Chondrocyte (in vitro differentiated cells): Measurements from ENCODE around the gene EPHB2. TPM values are rescaled to one million over a fixed set of nuclear protein-coding genes. Genes with fewer than 3 reads are reported as not detected.
"Not testable (repeated sequence)": the region's sequence is repeated elsewhere in the genome, so short reads cannot be mapped to it uniquely, and the experiment has no call there.

Experiments used
- DNase-seq: peaks from one replicate; pipeline ENCODE4 v3.0.0; 2021; ENCODE audit warnings: mixed read lengths, low spot score
- H3K27ac Mint-ChIP-seq: one replicate; pipeline ENCODE4 v1.8.0; 2021; ENCODE audit warnings: mild to moderate bottlenecking, moderate library complexity, mixed read lengths; ENCODE audit not compliant: unreplicated experiment
- H3K27me3 Mint-ChIP-seq: 2 replicates; pipeline ENCODE4 v1.8.0; 2021; ENCODE audit warnings: low read depth, mixed read lengths
- H3K36me3 Mint-ChIP-seq: 2 replicates; pipeline ENCODE4 v1.8.0; 2021; ENCODE audit warnings: low read depth, mixed read lengths
- H3K4me1 Mint-ChIP-seq: 2 replicates; pipeline ENCODE4 v1.8.0; 2021; ENCODE audit warnings: low read depth, mild to moderate bottlenecking, mixed read lengths
- H3K4me3 Mint-ChIP-seq: one replicate; pipeline ENCODE4 v1.8.0; 2021; ENCODE audit warnings: mild to moderate bottlenecking, moderate library complexity, mixed read lengths; ENCODE audit not compliant: unreplicated experiment
- H3K9me3 Mint-ChIP-seq: 2 replicates; pipeline ENCODE4 v1.8.0; 2021; ENCODE audit warnings: low read depth, mixed read lengths
- CTCF ChIP-seq: fragments of 200-600 bp; sonication (generic); IDR thresholded peaks from 2 replicates; pipeline ENCODE4 v1.5.0; 2021; ENCODE audit warnings: antibody characterized with exemption, mild to moderate bottlenecking, moderate library complexity
- total RNA-seq: library from RNA; stranded (reverse); gene quantifications from 3 replicates; pipeline ENCODE4 v1.2.1, GENCODE V29; 2021

Gene EPHB2
- total RNA-seq, 1 donor from 2014 or later = 44.6 TPM

DNA sequence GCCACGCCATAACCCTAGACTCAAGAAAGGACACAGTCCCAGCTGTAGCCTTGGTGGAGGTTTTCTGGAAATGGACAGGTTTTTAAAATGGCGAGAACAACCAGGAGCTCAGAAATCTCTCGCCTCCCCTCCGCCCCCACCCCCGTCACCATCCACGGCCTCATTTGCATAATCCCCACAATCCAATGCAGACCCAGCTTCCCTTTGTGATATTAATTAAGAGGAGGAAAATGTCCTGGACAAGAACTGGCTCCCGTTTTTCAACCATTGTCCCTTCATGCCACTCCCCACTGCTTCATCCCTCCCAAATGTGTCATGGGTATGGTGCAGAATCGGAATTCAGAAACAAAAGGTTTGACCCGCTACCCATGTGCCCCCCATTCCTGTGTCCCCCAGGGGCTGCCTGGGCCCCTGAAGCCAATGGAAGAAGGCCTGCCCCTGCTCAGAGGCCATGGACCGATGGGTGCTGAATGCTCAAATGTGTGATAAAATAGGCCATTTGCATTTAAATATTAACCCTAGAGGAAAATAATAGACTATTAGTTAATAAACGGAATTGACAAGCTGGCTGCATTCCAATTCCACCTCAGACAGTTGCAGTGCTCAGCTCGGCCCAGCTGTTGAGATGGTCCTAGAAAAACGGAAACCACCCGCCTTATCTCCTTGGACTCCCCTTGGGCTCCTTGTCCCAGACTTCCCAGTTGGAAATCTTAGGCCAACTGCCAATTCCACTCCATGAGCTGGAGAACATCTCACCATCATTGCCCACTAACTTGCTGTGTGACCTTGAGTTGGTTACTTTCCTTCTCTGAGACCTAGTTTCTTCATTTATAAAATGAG is 10.7 kb upstream of the EPHB2 start:
- Mint-ChIP-seq H3K4me3 (no peak overlapping the region), H3K36me3 (no peaks in the 10 kb centered on the region), H3K4me1 (no peaks in the 10 kb centered on the region), H3K27me3 (peaks cover 2% of the 10 kb centered on the region), H3K27ac (no peak overlapping the region), H3K9me3 (no peaks in the 10 kb centered on the region)
- TF ChIP-seq CTCF = no peak
- DNase-seq = no peak

GRCh38 chr1:22702296-22703085 is 8.1 kb upstream of the EPHB2 start:
- H3K4me3 Mint-ChIP-seq = no peak overlapping the region
- H3K27ac Mint-ChIP-seq = no peak overlapping the region
- H3K9me3 Mint-ChIP-seq = no peaks in the 10 kb centered on the region
- H3K27me3 Mint-ChIP-seq = no peaks in the 10 kb centered on the region
- TF ChIP-seq CTCF = no peak
- H3K36me3 Mint-ChIP-seq = no peaks in the 10 kb centered on the region
- DNase-seq = no peak
- no peaks in the 10 kb centered on the region for H3K4me1 Mint-ChIP-seq

DNA sequence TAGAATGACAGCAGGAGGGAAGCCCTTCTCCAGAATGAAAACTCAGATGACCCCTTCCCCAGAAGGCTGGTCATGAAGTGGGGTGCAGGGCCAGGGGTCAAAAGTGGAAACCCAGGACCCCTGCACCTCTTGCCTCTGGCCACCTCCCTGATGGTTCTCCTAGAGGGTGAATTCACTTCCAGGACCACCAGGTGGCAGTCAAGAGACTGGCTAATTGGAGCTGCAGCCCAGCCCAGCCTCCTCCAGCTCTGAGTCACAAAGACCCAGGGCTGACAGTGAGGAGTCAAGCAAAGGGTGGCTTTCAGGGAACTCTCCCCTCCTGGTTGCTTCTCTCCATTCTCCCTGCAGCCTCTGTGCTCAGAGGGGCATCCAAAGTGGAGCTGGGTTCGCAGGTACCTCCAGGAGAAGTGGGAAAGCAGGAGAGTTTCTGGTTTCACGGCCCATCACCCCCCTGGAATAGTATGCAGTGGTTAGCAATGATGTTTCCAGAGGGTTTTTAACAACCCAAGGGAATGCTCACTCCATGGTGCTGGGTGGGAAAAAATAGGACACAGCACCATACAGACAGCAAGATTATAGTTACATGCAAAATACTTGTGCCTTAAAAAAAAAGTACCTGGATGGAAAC is 6.1 kb upstream of the EPHB2 start:
- no peaks in the 10 kb centered on the region for H3K36me3 Mint-ChIP-seq
- H3K4me3 Mint-ChIP-seq = no peak overlapping the region
- H3K4me1 Mint-ChIP-seq = peaks cover under 1% of the 10 kb centered on the region
- no peak overlapping the region for H3K27ac Mint-ChIP-seq
- DNase-seq = no peak
- no peaks in the 10 kb centered on the region for H3K9me3 Mint-ChIP-seq
- no peaks in the 10 kb centered on the region for H3K27me3 Mint-ChIP-seq
- TF ChIP-seq CTCF = peak; percentile 89

- no peak overlapping the region for H3K4me3 Mint-ChIP-seq
- TF ChIP-seq CTCF = no peak
- H3K9me3 Mint-ChIP-seq = no peaks in the 10 kb centered on the region
- DNase-seq = no peak
- peaks cover 4% of the 10 kb centered on the region for H3K4me1 Mint-ChIP-seq
- no peak overlapping the region for H3K27ac Mint-ChIP-seq
- H3K36me3 Mint-ChIP-seq = no peaks in the 10 kb centered on the region
- H3K27me3 Mint-ChIP-seq = no peaks in the 10 kb centered on the region
These were observed 5.1 kb upstream of the EPHB2 start for GRCh38 chr1:22705586-22705985.

- not testable (repeated sequence) for H3K4me3 Mint-ChIP-seq, DNase-seq, H3K4me1 Mint-ChIP-seq, H3K27me3 Mint-ChIP-seq, H3K27ac Mint-ChIP-seq, H3K9me3 Mint-ChIP-seq, H3K36me3 Mint-ChIP-seq
These were observed 4.5 kb upstream of the EPHB2 start for GRCh38 chr1:22706100-22706499.
